ENCODE results near the gene ZFAND6. TPM values are rescaled to one million over a fixed set of nuclear protein-coding genes. Genes with fewer than 3 reads are reported as not detected.

ZFAND6 gene
- total RNA-seq, 1 experiment from 2014 or later: 89.7 TPM

DNA sequence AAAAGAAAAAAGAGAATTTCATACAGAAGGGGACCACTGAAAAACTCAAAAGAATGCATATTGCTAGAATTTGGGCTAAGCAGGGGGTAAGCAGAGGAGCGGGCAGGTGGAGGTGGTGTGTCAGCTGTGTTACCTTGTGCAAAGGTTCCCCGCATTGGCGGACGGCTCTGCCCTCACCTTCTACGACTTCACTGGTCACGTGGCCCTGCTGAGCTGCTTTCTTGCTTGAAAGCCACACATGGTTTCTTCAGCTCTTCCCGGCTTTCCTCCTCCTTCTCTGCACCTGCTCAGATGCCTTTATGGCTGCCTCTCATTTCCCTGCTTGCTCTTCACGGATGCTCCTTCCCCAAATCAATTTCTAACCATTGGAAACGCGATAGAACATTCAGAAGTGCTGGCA is 123.8 kb downstream of the ZFAND6 start:
- Histone ChIP-seq H2BK20ac (ENCODE audit: low read depth, low read length, poor library complexity, severe bottlenecking) (no peak overlapping the region), H4K20me1 (ENCODE audit: control insufficient read depth, insufficient read depth, insufficient read length) (no peaks in the 10 kb centered on the region), H3K18ac (ENCODE audit: insufficient read length, low read depth, low read length) (no peak overlapping the region), H3K9ac (ENCODE audit: extremely low read depth, insufficient read length, low read length) (no peak overlapping the region), H3K79me1 (ENCODE audit: insufficient read depth, low read depth, low read length, poor library complexity, severe bottlenecking) (no peaks in the 10 kb centered on the region), H3K79me2 (ENCODE audit: insufficient read depth, low read length) (no peaks in the 10 kb centered on the region), H2BK12ac (ENCODE audit: insufficient read length, low read depth, low read length) (no peak overlapping the region), H2AK5ac (ENCODE audit: insufficient read length, low read length) (no peak overlapping the region), H2BK5ac (ENCODE audit: insufficient read length, low read length) (no peak overlapping the region), H4K8ac (replicated peaks; ENCODE audit: insufficient read length, low read depth, low read length) (no peak overlapping the region), H3K27ac (ENCODE audit: insufficient read length, low read depth, low read length) (no peak overlapping the region), H3K56ac (ENCODE audit: insufficient read length, low read depth, low read length) (no peak overlapping the region), H2AFZ (ENCODE audit: low read length) (no peak overlapping the region), H2BK120ac (ENCODE audit: low read depth, low read length, poor library complexity, severe bottlenecking) (no peak overlapping the region), H3K4me2 (ENCODE audit: insufficient read depth, insufficient read length, low read length) (no peak overlapping the region), H3K4ac (ENCODE audit: low read depth, low read length) (no peak overlapping the region), H3K27me3 (ENCODE audit: insufficient read depth, low read length) (no peaks in the 10 kb centered on the region), H3K14ac (ENCODE audit: insufficient read depth, low read length) (no peak overlapping the region), H4K91ac (ENCODE audit: insufficient read length, low read depth, low read length) (no peak overlapping the region), H4K5ac (ENCODE audit: insufficient read length, low read depth, low read length) (no peak overlapping the region), H3T11ph (ENCODE audit: low read length) (no peak overlapping the region), H3K23ac (ENCODE audit: insufficient read length, low read depth, low read length) (no peak overlapping the region), H2BK15ac (ENCODE audit: low read depth, low read length) (no peak overlapping the region), H3K4me1 (ENCODE audit: insufficient read depth, low read length) (no peaks in the 10 kb centered on the region), H3K23me2 (ENCODE audit: insufficient read length, low read depth, low read length, poor library complexity, severe bottlenecking) (no peaks in the 10 kb centered on the region), H3K9me3 (ENCODE audit: control insufficient read depth, low read depth, low read length) (no peaks in the 10 kb centered on the region)
- Mint-ChIP-seq H3K27ac (no peak overlapping the region), H3K36me3 (ENCODE audit: insufficient read depth in 1 of 3, low read depth in 3 of 3) (peaks cover 17 to 33% (median 19%) of the 10 kb centered on the region in 3 experiments; a peak in 5 of 7 replicates), H3K9me3 (no peaks in the 10 kb centered on the region), H3K4me3 (no peak overlapping the region), H3K27me3 (ENCODE audit: low read depth) (no peaks in the 10 kb centered on the region), H3K4me1 (peaks cover 5 to 7% of the 10 kb centered on the region in 2 experiments)
- DNase-seq: no peak
- TF ChIP-seq CTCF (conservative IDR thresholded peaks at IDR 0.05): no peak
- no CpG with 5 or more reads among the region's 10 CpGs for WGBS (ENCODE audit: extremely low coverage, insufficient read length, low lambda C conversion rate)

Measured in H9 (cell line).